COLO829 (cell line): ENCODE data around the gene CAMKK2.

Source experiments
- DNase-seq: peaks from one replicate; pipeline ENCODE4 v3.0.0; 2012; ENCODE audit warnings: low spot score

CAMKK2 gene

DNA sequence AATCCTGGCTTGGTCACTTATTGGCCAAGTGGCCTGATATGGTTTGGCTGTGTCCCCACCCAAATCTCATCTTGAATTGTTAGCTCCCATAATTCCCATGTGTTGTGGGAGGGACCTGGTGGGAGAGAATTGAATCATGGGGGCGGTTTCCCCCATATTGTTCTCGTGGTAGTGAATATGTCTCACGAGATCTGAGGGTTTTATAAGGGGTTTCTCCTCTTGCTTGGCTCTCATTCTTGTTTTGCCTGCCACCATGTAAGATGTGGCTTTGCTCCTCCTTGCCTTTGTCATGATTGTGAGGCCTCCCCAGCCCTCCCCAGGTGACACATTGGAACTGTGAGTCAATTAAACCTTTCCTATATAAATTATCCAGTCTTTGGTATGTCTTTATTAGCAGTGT is 105.4 kb downstream of the CAMKK2 start:
- DNase-seq = no peak

DNA sequence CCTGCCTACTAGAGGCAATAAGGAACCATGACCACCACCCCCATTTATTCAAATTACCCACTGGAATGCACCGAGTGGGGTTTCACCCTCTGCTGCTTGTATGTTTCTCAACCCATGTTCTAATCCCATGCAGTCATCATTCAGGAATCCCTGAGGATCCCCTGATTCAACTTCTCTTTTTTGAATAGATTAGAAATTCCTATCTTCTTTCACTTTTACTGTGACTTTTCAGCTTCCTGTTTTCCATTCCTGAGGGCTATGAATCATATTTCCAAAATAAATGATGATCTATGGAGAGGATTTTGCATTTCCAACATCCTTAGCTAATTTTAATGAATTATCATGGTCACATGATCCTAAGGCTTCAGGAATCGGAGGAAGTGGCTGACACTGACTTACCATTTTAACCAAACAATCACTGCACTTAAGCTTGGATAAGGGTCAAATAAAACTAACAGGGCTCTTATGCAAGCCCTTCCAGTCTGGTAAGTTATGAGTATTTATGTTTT is 105.9 kb downstream of the CAMKK2 start:
- peak; percentile 57 for DNase-seq

- DNase-seq = no peak
Observed at GRCh38 chr12:121189619-121190155, 106.8 kb downstream of the CAMKK2 start.

DNA sequence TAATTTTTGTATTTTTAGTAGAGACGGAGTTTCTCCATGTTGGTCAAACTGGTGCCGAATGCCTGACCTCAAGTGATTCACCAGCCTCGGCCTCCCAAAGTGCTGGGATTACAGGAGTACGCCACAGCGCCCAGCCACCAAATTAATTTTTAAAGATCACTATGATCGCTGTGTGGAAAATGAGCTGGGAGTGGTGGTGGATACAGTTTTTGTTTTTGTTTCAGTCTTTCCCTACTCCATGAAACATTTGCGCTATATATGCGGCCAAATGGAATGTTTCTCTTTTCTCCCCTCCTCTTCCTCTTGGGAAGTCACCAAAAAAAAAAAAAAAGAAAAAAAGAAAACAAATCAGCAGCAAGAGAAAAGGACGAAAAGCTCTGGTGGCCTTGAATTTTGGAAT is 107.4 kb downstream of the CAMKK2 start:
- DNase-seq = no peak

DNA sequence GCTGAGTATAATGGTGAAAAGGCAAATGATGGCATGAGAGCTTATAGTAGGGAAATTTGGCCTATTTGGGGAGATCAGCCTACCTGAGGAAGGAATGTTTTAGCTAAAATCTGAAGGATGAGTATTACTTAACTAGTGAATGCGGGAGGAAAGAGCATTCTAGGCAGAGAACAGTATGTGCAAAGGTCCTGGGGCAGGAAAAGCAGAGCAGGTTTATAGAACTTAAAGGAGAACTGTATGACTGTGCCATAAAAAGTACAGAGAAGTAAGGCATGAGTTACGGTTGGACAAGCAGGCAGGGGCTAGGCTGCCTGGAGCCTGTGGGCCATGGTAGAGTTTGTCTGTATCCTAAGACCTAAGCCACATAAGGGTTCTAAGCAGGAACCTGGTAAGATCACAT is 108.3 kb downstream of the CAMKK2 start:
- no peak for DNase-seq
